Measurements from ENCODE around the gene SLC16A2. TPM values are rescaled to one million over a fixed set of nuclear protein-coding genes. Genes with fewer than 3 reads are reported as not detected.

Gene SLC16A2
- total and polyA plus RNA-seq, 10 of the 15 experiments (the other 5 are each of a cell fraction or from before 2014, with no cell fraction given), result 0.08 to 0.13 TPM; not detected in 8

GRCh38 chrX:74464722-74465121 lies 43.4 kb downstream of the SLC16A2 start:
- in situ Hi-C loops (cut with MboI) (loop anchor here (10.0 kb wide), 1 partner anchor 60 kb away; no protein-coding TSS in a partner anchor), intact Hi-C loops (cut with micrococcal nuclease; ENCODE audit: unreplicated experiment) (no loop called here)
- 64% methylated on average over 1 of the region's 1 CpG for WGBS (ENCODE audit: insufficient coverage, insufficient replicate concordance, low lambda C conversion rate, missing lambda C conversion rate)
- ATAC-seq, result no peak
- ChIA-PET CTCF (no interaction called here), POLR2A (no interaction called here), RAD21 (ENCODE audit: unreplicated experiment) (no interaction called here), SMC1A (ENCODE audit: uncharacterized antibody, unreplicated experiment) (no interaction called here)
- H3K4me3 ChIP-seq, result no peak overlapping the region
- H3K27ac ChIP-seq (ENCODE audit: control insufficient read depth, insufficient read depth), result no peak overlapping the region
- H2AFZ ChIP-seq (ENCODE audit: control insufficient read depth, low read depth, low read length), result no peak overlapping the region
- no TSS peak for BruUV-seq (replicated peaks)
- H3K4me2 ChIP-seq (ENCODE audit: control insufficient read depth, insufficient read depth), result no peak overlapping the region
- no peaks in the 10 kb centered on the region for H4K20me1 ChIP-seq (ENCODE audit: control insufficient read depth, insufficient read depth)
- no peaks in the 10 kb centered on the region for H3K36me3 ChIP-seq (ENCODE audit: control insufficient read depth in 2 of 2, insufficient read depth in 2 of 2, low read length in 1 of 2)
- no peaks in the 10 kb centered on the region for H3K79me2 ChIP-seq (ENCODE audit: control insufficient read depth, insufficient read depth, low read length)
- no peaks in the 10 kb centered on the region for H3K9me3 ChIP-seq (replicated peaks; ENCODE audit: control insufficient read depth, insufficient read depth, low read length)
- no peaks in the 10 kb centered on the region for H3K4me1 ChIP-seq (ENCODE audit: control insufficient read depth, insufficient read depth, low read length)
- no peaks in the 10 kb centered on the region; a peak in 1 of 4 replicates for H3K27me3 ChIP-seq (replicated peaks in 1 of 2; ENCODE audit: control insufficient read depth in 2 of 2, insufficient read depth in 2 of 2, low read length in 1 of 2)
- no peak for DNase-seq (ENCODE audit: low read depth, low spot score)
- no peak overlapping the region for H3K9ac ChIP-seq (ENCODE audit: control insufficient read depth, insufficient read depth, low read length)
- no peak for FAIRE-seq
- TF ChIP-seq CBX5 (IDR thresholded peaks at IDR 0.05; ENCODE audit: low read depth) (no peak), HDAC6 (IDR thresholded peaks at IDR 0.05; ENCODE audit: unreplicated experiment) (no peak), REST (IDR thresholded peaks at IDR 0.05; ENCODE audit: low read depth, low read length) (no peak), NFIC (IDR thresholded peaks at IDR 0.05; ENCODE audit: low read depth, low read length) (no peak), IRF4 (IDR thresholded peaks at IDR 0.05; ENCODE audit: low read depth, low read length) (no peak), ZNF592 (IDR thresholded peaks at IDR 0.05) (no peak), MTA3 (IDR thresholded peaks at IDR 0.05; ENCODE audit: borderline replicate concordance, low read length) (no peak), SMC3 (IDR thresholded peaks at IDR 0.05; ENCODE audit: borderline replicate concordance, low read length) (no peak), ZBTB11 (CRISPR knock-in tag; IDR thresholded peaks at IDR 0.05) (no peak), NFYA (IDR thresholded peaks at IDR 0.05; ENCODE audit: borderline replicate concordance, low read depth, low read length) (no peak), ZBTB33 (IDR thresholded peaks at IDR 0.05) (no peak), NRF1 (conservative IDR thresholded peaks at IDR 0.05; ENCODE audit: low read depth, low read length) (no peak)
